GM18858 (cell line): Measurements from ENCODE around the gene CRYGN.
A peak's percentile ranks its signal among the peaks of the same experiment; 100 is the strongest.

Experiments
- ATAC-seq: cut with Tn5 transposase; IDR thresholded peaks from one replicate; pipeline ENCODE4 v1.9.1; 2021; ENCODE audit not compliant: unreplicated experiment

CRYGN gene

GRCh38 chr7:151408839-151409666, 30.9 kb downstream of the CRYGN start:
- peak; percentile 59 for ATAC-seq

- ATAC-seq, result no peak
Measured at GRCh38 chr7:151408498-151408838, 31.5 kb downstream of the CRYGN start.

GRCh38 chr7:151406886-151407583, 32.9 kb downstream of the CRYGN start:
- ATAC-seq, result no peak

- no peak for ATAC-seq
Measured at GRCh38 chr7:151406051-151406875, 33.7 kb downstream of the CRYGN start.

GRCh38 chr7:151405588-151405987, 34.4 kb downstream of the CRYGN start:
- no peak for ATAC-seq

GRCh38 chr7:151405056-151405455, 34.9 kb downstream of the CRYGN start:
- ATAC-seq, result no peak

- ATAC-seq, result no peak
Measured at GRCh38 chr7:151404216-151405011, 35.5 kb downstream of the CRYGN start.

- ATAC-seq, result no peak
Measured at GRCh38 chr7:151403764-151404163, 36.2 kb downstream of the CRYGN start.

GRCh38 chr7:151402029-151402835, 37.7 kb downstream of the CRYGN start:
- ATAC-seq, result no peak

- ATAC-seq, result peak; percentile 84
Measured at GRCh38 chr7:151400626-151401315, 39.2 kb downstream of the CRYGN start.

GRCh38 chr7:151399906-151400305, 40.0 kb downstream of the CRYGN start:
- no peak for ATAC-seq

- ATAC-seq, result no peak
Measured at GRCh38 chr7:151399305-151399601, 40.7 kb downstream of the CRYGN start.

- no peak for ATAC-seq
Measured at GRCh38 chr7:151398446-151399304, 41.3 kb downstream of the CRYGN start.

- ATAC-seq, result no peak
Measured at GRCh38 chr7:151397026-151397425, 42.9 kb downstream of the CRYGN start.

GRCh38 chr7:151396328-151396970, 43.5 kb downstream of the CRYGN start:
- no peak for ATAC-seq

- no peak for ATAC-seq
Measured at GRCh38 chr7:151395036-151395367, 44.9 kb downstream of the CRYGN start.

GRCh38 chr7:151394076-151395035, 45.6 kb downstream of the CRYGN start:
- ATAC-seq, result no peak
